ENCODE data around the gene PEA15.

Gene PEA15

GRCh38 chr1:160260406-160261382 is 55.5 kb downstream of the PEA15 start (continued):
- TF ChIP-seq ZEB2 (tag by site-specific recombination; IDR thresholded peaks at IDR 0.05) = peak; percentile 96
- TF ChIP-seq ZNF366 (tag by site-specific recombination; conservative IDR thresholded peaks at IDR 0.05) = peak; percentile 98
- no peak for TF ChIP-seq ZNF548 (tag by site-specific recombination; IDR thresholded peaks at IDR 0.05)
- no peak for TF ChIP-seq ZNF513 (tag by site-specific recombination; IDR thresholded peaks at IDR 0.05)
- TF ChIP-seq ZNF398 (tag by site-specific recombination; IDR thresholded peaks at IDR 0.05) = peak; percentile 16; the same call in 1 of the 2 replicates
- 0 out of 2 replicates have a peak, but pooled peaks have one; percentile 51 for TF ChIP-seq ZBTB17 (tag by site-specific recombination; IDR thresholded peaks at IDR 0.05)
- TF ChIP-seq ZNF785 (tag by site-specific recombination; IDR thresholded peaks at IDR 0.05) = no peak
- TF ChIP-seq ZNF148 (tag by site-specific recombination; IDR thresholded peaks at IDR 0.05; ENCODE audit: borderline replicate concordance) = no peak
- TF ChIP-seq ZNF830 (tag by site-specific recombination; IDR thresholded peaks at IDR 0.05; ENCODE audit: low read depth) = no peak
- TF ChIP-seq ZNF37A (tag by site-specific recombination; IDR thresholded peaks at IDR 0.05) = 0 out of 2 replicates have a peak, but pooled peaks have one; percentile 26
- TF ChIP-seq IKZF3 (tag by site-specific recombination; IDR thresholded peaks at IDR 0.05) = peak; percentile 99
- TF ChIP-seq PATZ1 (tag by site-specific recombination; IDR thresholded peaks at IDR 0.05) = peak; percentile 82
- no peak for TF ChIP-seq ZNF768 (tag by site-specific recombination; IDR thresholded peaks at IDR 0.05)
- TF ChIP-seq ZNF701 (tag by site-specific recombination; IDR thresholded peaks at IDR 0.05) = no peak
- TF ChIP-seq ZNF670 (tag by site-specific recombination; IDR thresholded peaks at IDR 0.05; ENCODE audit: low read depth) = no peak
- peak; percentile 96 for TF ChIP-seq BCL11B (tag by site-specific recombination; IDR thresholded peaks at IDR 0.05; ENCODE audit: low read depth)
- peak; percentile 57; the same call in 1 of the 2 replicates for TF ChIP-seq ZNF449 (tag by site-specific recombination; IDR thresholded peaks at IDR 0.05)
- TF ChIP-seq ZFP3 (tag by site-specific recombination; IDR thresholded peaks at IDR 0.05; ENCODE audit: low read depth) = no peak
- peak; percentile 52; the same call in 1 of the 2 replicates for TF ChIP-seq ZNF2 (tag by site-specific recombination; IDR thresholded peaks at IDR 0.05)
- no peak; the same call in 1 of the 2 replicates for TF ChIP-seq ZNF391 (tag by site-specific recombination; IDR thresholded peaks at IDR 0.05; ENCODE audit: borderline replicate concordance, low read depth)
- no peak for TF ChIP-seq ZNF704 (tag by site-specific recombination; IDR thresholded peaks at IDR 0.05)
- TF ChIP-seq ZNF354C (tag by site-specific recombination; IDR thresholded peaks at IDR 0.05; ENCODE audit: borderline replicate concordance, low read depth) = no peak
- peak; percentile 26; the same call in 1 of the 2 replicates for TF ChIP-seq PRDM10 (tag by site-specific recombination; IDR thresholded peaks at IDR 0.05)
